Neural progenitor cell (in vitro differentiated cells): ENCODE measurements around the gene C1orf87.

Experiments used
- CTCF ChIP-seq: fragments of 200-600 bp; sonication (generic); IDR thresholded peaks from 2 replicates; pipeline ENCODE4 v1.5.1; 2017; ENCODE audit warnings: antibody characterized with exemption, mild to moderate bottlenecking
- EZH2 ChIP-seq: fragments of 200-600 bp; sonication (generic); IDR thresholded peaks from 2 replicates; pipeline ENCODE4 v1.6.1; 2017; ENCODE audit warnings: antibody characterized with exemption, mild to moderate bottlenecking, moderate library complexity

- TF ChIP-seq CTCF (no peak), EZH2 (no peak)
Observed at GRCh38 chr1:60069691-60070090, 3.9 kb downstream of the C1orf87 start.
